ENCODE data around the gene NFATC2. TPM values are rescaled to one million over a fixed set of nuclear protein-coding genes. Genes with fewer than 3 reads are reported as not detected.
"Not testable (repeated sequence)": the region's sequence is repeated elsewhere in the genome, so short reads cannot be mapped to it uniquely, and the experiment has no call there.

Gene NFATC2
- total RNA-seq, 1 experiment from 2014 or later = 5.0 TPM

GRCh38 chr20:51463560-51463959 is 79.0 kb downstream of the NFATC2 start:
- H3K27ac ChIP-seq (ENCODE audit: low read depth, low read length) = no peak overlapping the region
- intact Hi-C loops (cut with micrococcal nuclease) = no loop called here
- CTCF ChIA-PET = no interaction called here

GRCh38 chr20:51462566-51463276 is 79.8 kb downstream of the NFATC2 start:
- no peak for TF ChIP-seq ATF3 (IDR thresholded peaks at IDR 0.05)
- Histone ChIP-seq H3K4me1 (ENCODE audit: control insufficient read depth in 1 of 2, insufficient read depth in 2 of 2, low read length in 2 of 2) (peaks cover 4 to 5% of the 10 kb centered on the region in 2 experiments; a peak in 3 of 4 replicates), H3K36me3 (ENCODE audit: control insufficient read depth in 1 of 2, insufficient read depth in 2 of 2, low read length in 2 of 2) (no peaks in the 10 kb centered on the region), H2AFZ (ENCODE audit: low read depth, low read length, poor library complexity, severe bottlenecking) (no peak overlapping the region), H4K20me1 (ENCODE audit: insufficient read depth) (no peaks in the 10 kb centered on the region), H3K9me3 (ENCODE audit: control insufficient read depth in 1 of 2, insufficient read depth in 1 of 2, low read depth in 1 of 2, low read length in 2 of 2) (no peaks in the 10 kb centered on the region), H3K27me3 (ENCODE audit: insufficient read depth, low read length) (no peaks in the 10 kb centered on the region), H3K79me2 (ENCODE audit: insufficient read depth, low read length) (no peaks in the 10 kb centered on the region), H3K27ac (ENCODE audit: low read depth, low read length) (no peak overlapping the region), H3K4me3 (replicated peaks in 1 of 2; ENCODE audit: low read depth in 1 of 2, low read length in 2 of 2) (no peak overlapping the region), H3K4me2 (ENCODE audit: low read length) (no peak overlapping the region), H3K9me2 (ENCODE audit: insufficient read depth) (no peaks in the 10 kb centered on the region), H3K9ac (ENCODE audit: low read length) (no peak overlapping the region)
- ChIA-PET CTCF (no interaction called here), RAD21 (ENCODE audit: low non-redundant PET in 1 of 2, low total read pairs in 2 of 2, uncharacterized antibody in 2 of 2, unreplicated experiment in 2 of 2) (no interaction called here), POLR2A (no interaction called here)
- no peak for ATAC-seq
- DNase-seq (ENCODE audit: low read depth, low spot score) = no peak
- intact Hi-C loops (cut with micrococcal nuclease) = no loop called here
- no TSS peak for BruUV-seq (replicated peaks)

More at GRCh38 chr20:51463560-51463959, 79.0 kb downstream of the NFATC2 start:
- no peaks in the 10 kb centered on the region for H4K20me1 ChIP-seq (ENCODE audit: insufficient read depth)
- H2AFZ ChIP-seq (ENCODE audit: low read depth, low read length, poor library complexity, severe bottlenecking) = no peak overlapping the region
- ChIA-PET POLR2A (interaction anchor here (1.1 kb wide), 1 partner anchor 10 kb away, joined by 3 read pairs; no protein-coding TSS in a partner anchor), RAD21 (ENCODE audit: low non-redundant PET in 1 of 2, low total read pairs in 2 of 2, uncharacterized antibody in 2 of 2, unreplicated experiment in 2 of 2) (no interaction called here)
- no peaks in the 10 kb centered on the region for H3K9me2 ChIP-seq (ENCODE audit: insufficient read depth)
- no peak overlapping the region for H3K4me2 ChIP-seq (ENCODE audit: low read length)
- H3K4me1 ChIP-seq (ENCODE audit: control insufficient read depth in 1 of 2, insufficient read depth in 2 of 2, low read length in 2 of 2) = no peaks in the 10 kb centered on the region
- H3K27me3 ChIP-seq (ENCODE audit: insufficient read depth, low read length) = no peaks in the 10 kb centered on the region
- no peak for DNase-seq (ENCODE audit: low read depth, low spot score)
- no peak for TF ChIP-seq EZH2phosphoT487 (IDR thresholded peaks at IDR 0.05; ENCODE audit: borderline replicate concordance)
- TF ChIP-seq ELF1 (IDR thresholded peaks at IDR 0.05; ENCODE audit: borderline replicate concordance, low read depth) = no peak
- no peak for TF ChIP-seq ZNF274 (IDR thresholded peaks at IDR 0.05; ENCODE audit: low read depth, low read length)
- no peak for TF ChIP-seq FOSL1 (IDR thresholded peaks at IDR 0.05; ENCODE audit: low read depth)
- no peak for TF ChIP-seq TCF7L2 (IDR thresholded peaks at IDR 0.05; ENCODE audit: borderline replicate concordance, extremely low read depth, insufficient read depth, insufficient read length)
- no peak for TF ChIP-seq CEBPB (IDR thresholded peaks at IDR 0.05; ENCODE audit: low read depth)
- no peak for TF ChIP-seq SIN3A (IDR thresholded peaks at IDR 0.05; ENCODE audit: low read depth)
- no peak for TF ChIP-seq ATF3 (IDR thresholded peaks at IDR 0.05)
- no peak for TF ChIP-seq JUND (IDR thresholded peaks at IDR 0.05)
- TF ChIP-seq CBX3 (IDR thresholded peaks at IDR 0.05; ENCODE audit: low read depth) = no peak
- no peak for TF ChIP-seq YY1 (IDR thresholded peaks at IDR 0.05; ENCODE audit: extremely low read depth, insufficient replicate concordance, low read depth, low read length)
- no peak for TF ChIP-seq SP1 (IDR thresholded peaks at IDR 0.05; ENCODE audit: low read depth)
- no peak for TF ChIP-seq POLR2AphosphoS5 (IDR thresholded peaks at IDR 0.05; ENCODE audit: low read depth, low read length)
- no peaks in the 10 kb centered on the region for H3K79me2 ChIP-seq (ENCODE audit: insufficient read depth, low read length)
- no peaks in the 10 kb centered on the region for H3K36me3 ChIP-seq (ENCODE audit: control insufficient read depth in 1 of 2, insufficient read depth in 2 of 2, low read length in 2 of 2)
- H3K9me3 ChIP-seq (ENCODE audit: control insufficient read depth in 1 of 2, insufficient read depth in 1 of 2, low read depth in 1 of 2, low read length in 2 of 2) = no peaks in the 10 kb centered on the region
- BruUV-seq (replicated peaks) = no TSS peak
- H3K4me3 ChIP-seq (replicated peaks in 1 of 2; ENCODE audit: low read depth in 1 of 2, low read length in 2 of 2) = no peak overlapping the region
- H3K9ac ChIP-seq (ENCODE audit: low read length) = no peak overlapping the region
- no peak for ATAC-seq

GRCh38 chr20:51461846-51462245 is 80.7 kb downstream of the NFATC2 start:
- BruUV-seq (replicated peaks); H3K4me2 ChIP-seq (ENCODE audit: low read length); H3K27ac ChIP-seq (ENCODE audit: low read depth, low read length); H2AFZ ChIP-seq (ENCODE audit: low read depth, low read length, poor library complexity, severe bottlenecking); H3K9ac ChIP-seq (ENCODE audit: low read length); H3K4me3 ChIP-seq (replicated peaks in 1 of 2; ENCODE audit: low read depth in 1 of 2, low read length in 2 of 2); H3K79me2 ChIP-seq (ENCODE audit: insufficient read depth, low read length); CTCF ChIA-PET; H3K36me3 ChIP-seq (ENCODE audit: control insufficient read depth in 1 of 2, insufficient read depth in 2 of 2, low read length in 2 of 2); RAD21 ChIA-PET (ENCODE audit: low non-redundant PET in 1 of 2, low total read pairs in 2 of 2, uncharacterized antibody in 2 of 2, unreplicated experiment in 2 of 2); ATAC-seq; DNase-seq (ENCODE audit: low read depth, low spot score); H3K9me3 ChIP-seq (ENCODE audit: control insufficient read depth in 1 of 2, insufficient read depth in 1 of 2, low read depth in 1 of 2, low read length in 2 of 2); intact Hi-C loops (cut with micrococcal nuclease); H4K20me1 ChIP-seq (ENCODE audit: insufficient read depth); H3K27me3 ChIP-seq (ENCODE audit: insufficient read depth, low read length); H3K9me2 ChIP-seq (ENCODE audit: insufficient read depth); POLR2A ChIA-PET: not testable (repeated sequence)
- H3K4me1 ChIP-seq (ENCODE audit: control insufficient read depth in 1 of 2, insufficient read depth in 2 of 2, low read length in 2 of 2) = peaks cover 13 to 14% of the 10 kb centered on the region in 2 experiments

All from HCT116 (cell line).